ENCODE results near the gene TRUB2.

GRCh38 chr9:128265348-128265847, 56.8 kb downstream of the TRUB2 start:
- TF ChIP-seq CTCF (IDR thresholded peaks at IDR 0.05) (no peak), POLR2A (IDR thresholded peaks at IDR 0.05) (no peak)
